ENCODE measurements around the gene ADD3. TPM values are rescaled to one million over a fixed set of nuclear protein-coding genes. Genes with fewer than 3 reads are reported as not detected.
A peak's percentile ranks its signal among the peaks of the same experiment; 100 is the strongest.

ADD3 gene
- total RNA-seq, 6 experiments from 2014 or later, result 11.7 to 71.3 (median 16.2) TPM

GRCh38 chr10:110137142-110137545 is 129.4 kb downstream of the ADD3 start:
- ATAC-seq (peak; percentile 79 to 87 (median 84)), DNase-seq (no peak)
- H3K9me3 ChIP-seq, result no peaks in the 10 kb centered on the region
- no peak overlapping the region for H3K4me3 ChIP-seq
- WGBS (ENCODE audit: insufficient coverage, low coverage, low lambda C conversion rate, missing lambda C conversion rate), result 0% methylated on average over 2 of the region's 2 CpGs
- intact Hi-C loops (cut with DNase I), result no loop called here
- peak overlapping the region; percentile 16 to 44 (median 32) for H3K27ac ChIP-seq
- TF ChIP-seq POLR2A (IDR thresholded peaks at IDR 0.05), result no peak
- TF ChIP-seq, protein P1, sequence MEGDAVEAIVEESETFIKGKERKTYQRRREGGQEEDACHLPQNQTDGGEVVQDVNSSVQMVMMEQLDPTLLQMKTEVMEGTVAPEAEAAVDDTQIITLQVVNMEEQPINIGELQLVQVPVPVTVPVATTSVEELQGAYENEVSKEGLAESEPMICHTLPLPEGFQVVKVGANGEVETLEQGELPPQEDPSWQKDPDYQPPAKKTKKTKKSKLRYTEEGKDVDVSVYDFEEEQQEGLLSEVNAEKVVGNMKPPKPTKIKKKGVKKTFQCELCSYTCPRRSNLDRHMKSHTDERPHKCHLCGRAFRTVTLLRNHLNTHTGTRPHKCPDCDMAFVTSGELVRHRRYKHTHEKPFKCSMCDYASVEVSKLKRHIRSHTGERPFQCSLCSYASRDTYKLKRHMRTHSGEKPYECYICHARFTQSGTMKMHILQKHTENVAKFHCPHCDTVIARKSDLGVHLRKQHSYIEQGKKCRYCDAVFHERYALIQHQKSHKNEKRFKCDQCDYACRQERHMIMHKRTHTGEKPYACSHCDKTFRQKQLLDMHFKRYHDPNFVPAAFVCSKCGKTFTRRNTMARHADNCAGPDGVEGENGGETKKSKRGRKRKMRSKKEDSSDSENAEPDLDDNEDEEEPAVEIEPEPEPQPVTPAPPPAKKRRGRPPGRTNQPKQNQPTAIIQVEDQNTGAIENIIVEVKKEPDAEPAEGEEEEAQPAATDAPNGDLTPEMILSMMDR (IDR thresholded peaks at IDR 0.05), result peak; percentile 73 to 97 (median 78)
- H3K27me3 ChIP-seq, result no peaks in the 10 kb centered on the region
- peaks cover 0 to 28% (median 3%) of the 10 kb centered on the region in 4 donors for H3K4me1 ChIP-seq
- no peaks in the 10 kb centered on the region for H3K36me3 ChIP-seq

- no peak overlapping the region for H3K27ac ChIP-seq
- peaks cover 0 to 32% (median 5%) of the 10 kb centered on the region in 4 donors for H3K4me1 ChIP-seq
- intact Hi-C loops (cut with DNase I), result no loop called here
- ATAC-seq (peak; percentile 45 to 57 (median 52)), DNase-seq (no peak)
- no peak for TF ChIP-seq POLR2A (IDR thresholded peaks at IDR 0.05)
- TF ChIP-seq, protein P1 (IDR thresholded peaks at IDR 0.05), result peak; percentile 64 to 72 (median 68)
- no peak overlapping the region for H3K4me3 ChIP-seq
- H3K36me3 ChIP-seq, result no peaks in the 10 kb centered on the region
- H3K27me3 ChIP-seq, result no peaks in the 10 kb centered on the region
- 53% methylated on average over 5 of the region's 5 CpGs for WGBS (ENCODE audit: insufficient coverage, low coverage, low lambda C conversion rate, missing lambda C conversion rate)
- H3K9me3 ChIP-seq, result no peaks in the 10 kb centered on the region
Measured at GRCh38 chr10:110138197-110138812, 130.5 kb downstream of the ADD3 start.

DNA sequence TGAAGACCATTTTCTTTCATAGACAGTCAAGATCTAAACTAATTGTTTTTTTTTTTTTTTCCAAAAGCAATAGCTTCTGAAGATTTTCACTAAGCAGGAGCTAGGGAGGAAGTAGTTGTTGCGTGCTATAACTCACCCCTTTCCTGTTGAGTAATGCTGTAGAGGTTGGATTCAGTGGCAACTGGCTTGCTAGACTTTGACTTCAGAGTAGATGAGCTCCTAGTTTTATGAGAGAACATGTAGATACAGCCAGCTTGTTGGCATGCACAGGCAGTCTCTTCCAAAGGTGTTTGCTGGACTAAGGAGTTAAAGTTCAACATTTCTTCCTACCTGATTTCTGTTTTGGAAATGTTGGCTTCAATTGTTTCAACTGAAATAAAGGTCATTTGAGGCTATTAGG is 133.4 kb downstream of the ADD3 start:
- TF ChIP-seq, protein P1 (IDR thresholded peaks at IDR 0.05), result no peak
- no peak for TF ChIP-seq POLR2A (IDR thresholded peaks at IDR 0.05)
- intact Hi-C loops (cut with DNase I), result loop anchor here (5.0 to 10.0 kb wide), 3 partner anchors 64 to 134 kb away; partner anchors contain the start of gene MXI1 (in 1 of the 2)
- ATAC-seq, result peak; percentile 75 to 80 (median 76)
- peak overlapping the region; percentile 12 to 65 (median 36) for H3K27ac ChIP-seq
- H3K27me3 ChIP-seq, result no peaks in the 10 kb centered on the region
- no peaks in the 10 kb centered on the region for H3K36me3 ChIP-seq
- peak in 1 of 3 donors; percentile 68 for DNase-seq
- H3K4me1 ChIP-seq, result peaks cover 0 to 32% (median 5%) of the 10 kb centered on the region in 4 donors
- H3K9me3 ChIP-seq, result no peaks in the 10 kb centered on the region
- no peak overlapping the region for H3K4me3 ChIP-seq
- WGBS (ENCODE audit: insufficient coverage, low coverage, low lambda C conversion rate, missing lambda C conversion rate), result 21% methylated on average over 1 of the region's 1 CpG

GRCh38 chr10:110141871-110142635 is 134.3 kb downstream of the ADD3 start:
- Histone ChIP-seq H3K4me3 (no peak overlapping the region), H3K9me3 (no peaks in the 10 kb centered on the region), H3K27ac (peak overlapping the region in 2 of 3 donors; percentile 53 to 65), H3K27me3 (no peaks in the 10 kb centered on the region), H3K4me1 (peaks cover 0 to 32% (median 5%) of the 10 kb centered on the region in 4 donors), H3K36me3 (no peaks in the 10 kb centered on the region)
- peak; percentile 75 to 90 (median 88) for DNase-seq
- 61% methylated on average over 6 of the region's 9 CpGs for WGBS (ENCODE audit: insufficient coverage, low coverage, low lambda C conversion rate, missing lambda C conversion rate)
- peak; percentile 72 to 88 (median 86) for ATAC-seq
- intact Hi-C loops (cut with DNase I), result loop anchor here (5.0 to 10.0 kb wide), 3 partner anchors 63 to 133 kb away; partner anchors contain the start of gene MXI1 (in 1 of the 2)
- no peak for TF ChIP-seq POLR2A (IDR thresholded peaks at IDR 0.05)
- TF ChIP-seq, protein P1 (IDR thresholded peaks at IDR 0.05), result no peak

Data from right lobe of liver (tissue), 6 donors.